GM19463 (cell line): Measurements from ENCODE around the gene AEN.

ENCODE experiments used
- ATAC-seq: cut with Tn5 transposase; IDR thresholded peaks from one replicate; pipeline ENCODE4 v1.9.1; 2021; ENCODE audit warnings: mild to moderate bottlenecking, moderate library complexity; ENCODE audit not compliant: unreplicated experiment

AEN gene

GRCh38 chr15:88661761-88662556, 40.8 kb downstream of the AEN start:
- ATAC-seq = no peak

GRCh38 chr15:88663141-88663621, 42.0 kb downstream of the AEN start:
- no peak for ATAC-seq

GRCh38 chr15:88664151-88664778, 43.1 kb downstream of the AEN start:
- ATAC-seq = no peak

- ATAC-seq = no peak
Observed at GRCh38 chr15:88674661-88675060, 53.5 kb downstream of the AEN start.

GRCh38 chr15:88678755-88679154, 57.6 kb downstream of the AEN start:
- ATAC-seq = no peak

DNA sequence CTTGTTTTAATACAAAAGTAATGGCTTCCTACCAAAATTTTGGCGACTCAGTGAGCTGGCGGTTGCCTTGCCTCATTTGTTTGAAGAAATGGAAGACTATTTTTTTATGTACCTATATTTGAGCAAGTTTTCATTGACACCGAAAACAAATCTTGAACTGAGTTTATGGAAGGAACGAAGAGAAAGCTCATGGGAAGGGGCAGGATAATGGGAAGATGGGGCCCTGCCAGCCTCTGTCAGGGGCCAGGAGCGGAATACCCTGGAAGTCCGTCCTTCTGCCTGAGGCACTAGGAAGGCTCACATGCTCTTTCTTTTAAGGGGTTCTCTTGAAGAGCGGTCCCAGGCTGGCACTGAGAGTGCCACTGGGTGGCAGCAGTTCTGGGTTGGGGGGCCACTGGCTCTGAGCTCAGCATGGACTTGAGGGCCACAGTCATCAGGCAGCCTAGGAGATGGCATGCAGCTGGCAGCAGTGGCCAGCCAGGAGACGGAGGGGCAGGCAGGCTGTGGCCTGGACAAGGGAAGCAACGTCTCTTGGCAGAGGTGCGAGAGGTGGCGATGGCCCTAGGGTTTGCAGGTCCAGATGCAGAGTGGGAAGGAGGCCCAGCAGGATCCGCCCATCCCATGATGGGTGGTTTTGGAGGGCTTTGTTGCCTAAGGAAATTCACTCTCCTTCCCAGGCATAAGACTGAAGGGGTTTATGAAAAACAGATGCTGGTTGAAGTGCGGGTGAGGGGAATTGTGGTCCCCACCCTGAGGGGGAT, 59.3 kb downstream of the AEN start:
- no peak for ATAC-seq

GRCh38 chr15:88681610-88682221, 60.6 kb downstream of the AEN start:
- ATAC-seq = no peak
